Activated CD4-positive, alpha-beta T cell treated with anti-CD3 and anti-CD28 coated beads for 1 hour (primary cell): ENCODE data around the gene SOHLH2.

Experiments used
- DNase-seq: peaks from one replicate; pipeline ENCODE4 v3.0.0-alpha.2; 2020

Gene SOHLH2, protein sequence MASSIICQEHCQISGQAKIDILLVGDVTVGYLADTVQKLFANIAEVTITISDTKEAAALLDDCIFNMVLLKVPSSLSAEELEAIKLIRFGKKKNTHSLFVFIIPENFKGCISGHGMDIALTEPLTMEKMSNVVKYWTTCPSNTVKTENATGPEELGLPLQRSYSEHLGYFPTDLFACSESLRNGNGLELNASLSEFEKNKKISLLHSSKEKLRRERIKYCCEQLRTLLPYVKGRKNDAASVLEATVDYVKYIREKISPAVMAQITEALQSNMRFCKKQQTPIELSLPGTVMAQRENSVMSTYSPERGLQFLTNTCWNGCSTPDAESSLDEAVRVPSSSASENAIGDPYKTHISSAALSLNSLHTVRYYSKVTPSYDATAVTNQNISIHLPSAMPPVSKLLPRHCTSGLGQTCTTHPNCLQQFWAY

DNA sequence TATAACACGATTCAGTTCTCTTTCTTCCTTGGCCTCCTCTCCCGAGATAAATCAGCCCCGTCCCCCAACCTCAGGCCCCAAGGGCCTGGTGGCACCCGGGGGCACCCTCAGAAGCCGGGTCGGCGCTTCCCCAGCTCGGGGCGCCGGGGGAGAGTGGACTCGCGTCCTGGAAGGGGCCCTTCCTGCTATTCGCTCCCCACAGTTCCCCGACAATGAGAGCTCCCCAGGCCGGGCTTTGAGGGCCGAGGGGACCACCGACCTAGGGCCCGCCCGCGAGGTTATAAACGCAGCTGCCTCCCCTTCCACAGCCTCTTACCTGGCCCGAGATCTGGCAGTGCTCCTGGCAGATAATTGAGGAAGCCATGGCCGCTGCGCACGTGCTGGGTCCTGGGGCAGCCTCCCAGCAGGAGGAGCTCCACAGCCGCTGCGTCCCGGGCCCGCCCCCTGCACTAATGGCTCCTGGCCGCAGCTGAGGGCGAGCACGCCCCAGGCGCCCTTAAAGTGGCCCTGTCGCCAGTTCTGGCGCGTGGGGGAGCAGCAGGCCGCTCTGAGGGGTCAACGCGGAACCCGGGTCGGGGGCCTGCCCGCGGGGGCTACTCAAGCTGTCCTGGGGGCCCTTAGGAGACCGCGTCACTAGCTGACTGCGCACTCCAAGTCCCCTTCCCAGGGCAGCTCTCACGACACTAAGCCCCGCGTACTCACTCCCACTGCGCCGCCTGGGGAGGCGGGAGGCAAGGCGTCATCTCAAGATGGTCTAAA lies at the start of gene SOHLH2:
Gene SOHLH2 (minus strand): TSS at position 394 of the 759 bp plus-strand sequence. CDS start 30 bp downstream, at position 364.
- no peak for DNase-seq

DNA sequence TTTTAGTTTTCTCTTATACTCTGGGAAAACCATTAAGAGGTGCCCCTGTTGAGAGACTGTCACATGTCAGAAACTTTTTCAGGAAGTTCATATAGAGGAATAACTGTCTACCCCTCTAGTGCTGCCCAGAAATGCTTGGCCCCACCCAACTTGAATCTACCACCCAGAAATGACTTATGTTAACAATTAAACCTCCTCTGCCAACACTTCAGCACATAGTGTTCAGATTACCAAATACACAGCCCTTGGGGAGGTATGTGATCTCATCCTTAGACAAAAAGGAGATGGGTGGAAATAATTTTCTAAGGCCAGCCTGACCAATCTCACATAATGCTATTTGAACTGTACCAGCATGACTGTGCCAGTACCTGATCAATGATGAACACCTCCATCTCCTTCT lies 47.6 kb upstream of the SOHLH2 start:
- DNase-seq, result no peak

DNA sequence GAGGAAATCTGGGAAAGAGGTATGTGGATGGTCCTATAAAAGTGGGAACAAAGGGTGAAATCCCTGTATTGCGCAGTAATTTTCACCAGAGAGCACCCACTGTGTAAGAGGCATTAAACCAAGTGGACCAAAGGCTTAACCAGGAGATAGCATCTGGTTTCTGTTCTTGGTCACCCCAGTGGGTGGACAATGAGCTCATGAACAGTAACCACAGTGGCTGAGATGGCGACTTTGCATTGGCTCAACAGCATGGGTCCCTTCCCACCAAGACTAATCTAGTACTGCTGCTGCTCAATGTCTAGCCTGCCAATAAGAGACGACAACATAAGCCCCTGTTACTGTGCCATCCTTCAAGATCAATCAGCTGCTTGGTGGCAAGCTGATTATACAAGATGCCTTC lies 46.7 kb upstream of the SOHLH2 start:
- DNase-seq, result no peak

DNA sequence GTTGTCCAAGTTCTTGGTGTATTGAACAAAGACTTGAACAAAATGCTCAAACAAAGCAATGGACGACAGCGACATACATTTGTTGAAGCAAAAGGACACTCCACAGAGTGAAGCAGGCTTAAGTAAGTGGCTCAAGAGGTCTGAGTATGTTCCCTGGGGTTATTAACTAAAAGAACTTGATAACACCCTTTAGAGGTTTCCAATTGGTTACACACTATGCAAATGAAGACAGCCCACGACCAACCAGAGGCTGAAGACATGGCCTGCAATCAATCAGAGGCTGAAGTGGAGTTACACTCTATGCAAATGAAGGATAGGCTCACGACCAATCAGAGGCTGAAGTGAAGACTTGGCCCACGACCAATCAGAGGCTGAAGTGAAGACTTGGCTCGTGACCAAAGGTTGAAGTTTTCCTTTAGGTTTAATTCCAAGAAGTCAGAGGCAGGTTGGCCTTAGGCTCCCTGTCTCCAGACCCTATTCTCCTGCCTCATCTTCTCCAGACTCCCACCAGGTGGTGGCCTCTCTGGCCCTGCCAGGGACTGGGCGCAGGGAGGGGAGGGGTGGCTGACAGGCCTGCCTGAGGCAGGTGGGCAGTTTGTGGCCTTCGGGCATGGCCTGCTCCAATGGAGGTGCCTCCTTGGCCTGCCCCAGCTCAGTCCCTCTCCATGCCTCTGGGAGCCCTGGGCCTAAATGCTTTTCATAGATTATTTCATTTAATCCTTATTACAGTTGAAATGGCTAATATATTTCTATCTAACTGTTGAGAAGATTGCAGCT lies 45.2 kb upstream of the SOHLH2 start:
- DNase-seq, result no peak

DNA sequence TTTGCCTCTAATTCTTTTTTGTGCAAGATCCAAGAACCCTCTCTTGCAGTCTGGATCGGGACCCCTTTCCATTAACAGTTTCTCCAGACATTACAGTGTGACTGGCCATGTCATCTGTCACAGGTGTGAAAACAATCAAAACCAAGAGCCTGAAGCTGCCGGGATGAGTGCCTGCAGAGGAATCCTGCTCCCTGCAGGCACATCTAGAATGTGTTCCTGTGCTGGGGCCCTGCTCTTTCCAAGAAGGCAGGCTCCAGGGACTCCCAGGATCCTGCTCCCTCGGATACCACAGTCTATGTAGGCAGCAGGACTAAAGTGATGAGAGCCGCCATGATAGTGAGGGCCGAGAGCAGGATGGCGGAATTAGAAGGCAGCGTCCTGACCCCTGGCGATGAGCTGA lies 44.5 kb upstream of the SOHLH2 start:
- DNase-seq, result no peak

- DNase-seq, result no peak
Observed at GRCh38 chr13:36251526-36251925, 37.2 kb upstream of the SOHLH2 start.

- DNase-seq, result no peak
Observed at GRCh38 chr13:36251017-36251416, 36.7 kb upstream of the SOHLH2 start.

DNA sequence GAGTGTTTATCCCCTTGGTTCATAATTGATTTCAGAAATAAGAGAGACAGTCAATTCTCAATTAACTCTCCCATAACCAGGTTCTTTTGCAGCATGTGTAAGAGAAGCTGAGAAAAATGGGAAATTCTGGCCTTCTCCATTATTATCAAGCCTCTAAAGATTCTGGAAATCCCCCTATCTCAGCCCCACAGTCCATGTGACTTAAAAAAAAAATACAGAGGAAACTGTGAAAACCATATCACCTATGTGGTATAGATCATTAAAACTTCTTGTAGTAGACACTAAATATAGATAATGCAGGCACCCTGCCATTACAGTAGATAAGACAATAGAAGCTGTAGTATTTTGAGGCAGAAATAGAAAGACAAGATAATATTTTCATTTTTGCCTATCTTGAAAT lies 34.3 kb upstream of the SOHLH2 start:
- no peak for DNase-seq

DNA sequence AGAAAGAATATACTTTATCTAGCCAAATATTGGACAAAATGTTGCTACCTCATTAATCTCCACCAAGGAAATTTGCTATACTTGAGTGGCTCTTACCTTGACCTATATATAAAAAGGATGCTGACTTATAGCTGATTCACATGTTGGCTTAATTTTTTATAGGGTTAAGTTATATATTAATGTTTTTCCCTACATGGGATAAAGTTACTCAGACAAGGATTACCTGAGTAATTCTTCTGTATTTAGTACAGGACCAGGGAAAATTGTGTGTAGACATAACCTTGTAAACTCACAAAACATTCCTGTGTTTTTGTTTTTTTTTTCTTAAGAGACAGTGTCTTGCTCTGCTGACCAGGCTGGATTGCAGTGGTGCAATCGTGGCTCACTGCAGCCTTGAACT lies 30.6 kb upstream of the SOHLH2 start:
- DNase-seq, result no peak

GRCh38 chr13:36244073-36244472 lies 29.7 kb upstream of the SOHLH2 start:
- no peak for DNase-seq

- DNase-seq, result no peak
Observed at GRCh38 chr13:36242761-36243160, 28.4 kb upstream of the SOHLH2 start.

- no peak for DNase-seq
Observed at GRCh38 chr13:36231236-36231635, 16.9 kb upstream of the SOHLH2 start.

DNA sequence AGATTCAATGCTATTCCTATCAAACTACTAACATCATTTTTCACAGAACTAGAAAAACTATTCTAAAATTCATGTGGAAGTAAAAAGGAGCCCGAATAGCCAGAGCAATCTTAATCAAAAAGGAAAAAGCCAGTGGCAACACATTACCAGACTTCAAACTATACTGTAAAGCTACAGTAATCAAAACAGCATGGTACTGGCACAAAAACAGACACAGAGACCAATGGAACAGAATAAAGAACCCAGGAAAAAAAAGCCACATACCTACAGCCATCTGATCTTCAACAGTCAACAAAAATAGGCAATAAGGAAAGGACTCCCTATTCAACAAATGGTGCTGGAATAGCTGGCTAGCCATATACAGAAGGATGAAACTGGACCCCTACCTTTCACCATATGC lies 10.4 kb upstream of the SOHLH2 start:
- DNase-seq, result no peak

DNA sequence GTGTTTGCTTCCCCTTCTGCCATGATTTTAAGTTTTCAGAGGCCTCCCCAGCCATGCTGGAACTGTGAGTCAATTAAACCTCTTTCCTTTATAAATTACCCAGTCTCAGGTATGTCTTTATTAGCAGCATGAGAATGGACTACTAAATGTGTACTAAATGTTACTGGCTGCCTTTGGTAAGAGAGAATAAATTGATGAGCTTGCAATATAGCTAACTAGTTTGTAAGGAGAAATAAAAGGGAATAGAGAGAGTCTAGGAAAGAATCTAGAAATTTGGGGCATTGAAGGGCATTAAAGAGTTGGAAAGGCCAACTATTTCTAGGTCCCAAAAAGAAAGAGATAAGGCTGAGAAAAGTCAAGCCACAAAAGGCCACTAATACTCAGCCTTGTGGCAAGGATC lies 5.5 kb upstream of the SOHLH2 start:
- no peak for DNase-seq

- no peak for DNase-seq
Observed at GRCh38 chr13:36217456-36217855, 3.1 kb upstream of the SOHLH2 start.

GRCh38 chr13:36212789-36213188 lies 1.6 kb downstream of the SOHLH2 start:
- no peak for DNase-seq

DNA sequence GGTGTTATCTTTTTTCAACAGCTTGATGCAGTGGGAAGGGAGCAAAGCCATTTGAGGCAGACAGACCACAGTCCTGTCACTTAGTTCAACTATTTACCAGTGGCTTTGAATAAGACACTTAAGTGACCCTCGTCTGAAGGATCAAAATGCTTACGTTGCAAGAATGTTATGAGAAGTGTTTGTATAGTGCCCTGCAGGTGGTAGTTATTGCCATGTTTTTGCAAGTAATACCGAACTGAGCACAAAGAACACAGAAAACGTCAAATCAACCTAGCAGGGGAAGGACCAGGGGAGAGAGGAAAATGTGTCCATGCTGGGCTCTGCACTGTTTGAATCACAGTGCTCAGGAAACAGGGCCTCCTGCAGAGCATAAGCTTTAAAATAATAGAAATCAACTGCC lies 2.8 kb downstream of the SOHLH2 start:
- DNase-seq, result no peak

DNA sequence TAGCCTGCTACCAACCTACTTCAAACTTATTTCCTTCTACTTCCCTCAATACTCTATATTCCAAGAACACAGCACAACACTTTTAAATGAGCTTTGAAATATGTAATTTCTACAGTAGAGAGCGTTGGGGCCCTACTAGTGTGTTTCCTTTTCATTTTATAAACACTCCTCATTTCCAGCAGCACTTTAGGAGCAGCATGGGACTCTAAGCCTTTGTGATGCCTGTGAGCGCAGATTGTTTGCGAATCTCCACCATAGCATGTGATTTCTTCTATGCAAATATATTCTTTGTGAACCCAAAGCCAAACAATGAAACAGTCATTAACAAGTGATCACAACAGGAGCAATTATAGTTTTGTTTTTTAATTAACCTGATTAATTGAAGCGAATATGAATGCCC lies 3.6 kb downstream of the SOHLH2 start:
- no peak for DNase-seq

DNA sequence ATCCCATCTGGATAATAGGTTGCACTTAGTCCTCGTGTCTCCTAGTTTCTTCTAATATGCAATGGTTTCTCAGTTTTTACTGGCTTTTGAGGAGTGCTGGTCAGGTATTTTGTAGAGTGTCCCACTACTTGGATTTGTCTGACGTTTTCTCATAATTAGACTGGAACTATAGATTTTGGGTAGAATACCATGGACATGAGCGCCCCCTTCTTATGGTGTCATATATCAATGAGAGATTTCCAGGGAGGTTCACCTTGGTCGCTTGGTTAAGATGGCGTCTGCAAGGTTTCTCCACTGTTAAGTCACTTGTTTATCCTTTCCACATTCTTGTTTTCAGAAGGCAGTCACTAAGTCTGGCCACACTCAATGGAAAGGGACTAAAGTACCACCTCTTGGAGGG lies 6.7 kb downstream of the SOHLH2 start:
- no peak for DNase-seq

DNA sequence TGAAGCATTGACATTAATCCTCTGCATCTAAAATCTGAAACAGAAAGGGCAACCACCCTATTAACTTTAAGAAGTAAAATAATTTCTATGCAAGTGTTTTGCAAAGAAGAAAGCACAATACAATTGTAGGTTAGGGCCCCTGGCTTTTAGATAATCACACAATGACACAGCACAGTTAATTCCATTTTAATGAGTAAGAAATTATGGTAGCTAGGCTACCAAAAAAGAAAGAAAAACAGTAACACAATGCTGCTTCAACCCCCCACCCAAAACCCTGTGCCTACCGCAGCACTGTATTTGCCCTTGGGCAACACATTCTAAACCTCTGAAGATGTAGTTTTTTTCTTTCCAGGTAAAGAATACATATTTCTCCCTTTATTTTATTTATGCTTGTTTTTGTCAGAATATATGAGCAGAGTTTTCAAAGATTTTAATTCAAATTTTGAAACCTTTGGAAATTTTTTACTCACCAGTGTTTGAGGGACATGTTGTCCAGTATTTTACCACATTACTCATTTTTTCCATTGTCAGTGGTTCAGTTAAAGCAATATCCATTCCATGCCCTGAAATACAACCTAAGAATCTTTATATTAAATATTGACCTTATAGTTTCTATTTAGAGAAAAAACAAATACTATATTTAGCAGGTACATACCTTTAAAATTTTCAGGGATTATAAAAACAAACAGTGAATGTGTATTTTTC lies 21.1 kb downstream of the SOHLH2 start:
- no peak for DNase-seq

DNA sequence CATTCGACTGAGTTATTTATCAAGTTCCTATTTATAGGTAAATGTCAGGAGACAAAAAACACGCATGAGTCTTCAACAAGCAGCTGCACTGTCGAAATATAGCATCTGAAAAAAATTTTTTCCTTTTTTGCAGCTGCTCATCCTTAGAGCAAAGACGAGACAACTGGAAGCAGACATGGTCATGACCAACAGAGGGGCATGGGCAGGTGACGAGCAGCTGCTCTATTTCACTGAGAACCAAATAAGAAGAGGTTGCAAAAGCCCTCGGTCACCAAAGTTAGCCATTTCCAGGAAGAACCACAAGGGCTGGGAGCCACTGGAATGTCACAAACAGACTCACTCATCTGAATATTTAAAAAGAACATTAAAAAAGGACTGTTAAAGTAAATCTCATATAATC lies 22.2 kb downstream of the SOHLH2 start:
- DNase-seq, result no peak

- no peak for DNase-seq
Observed at GRCh38 chr13:36190771-36191170, 23.6 kb downstream of the SOHLH2 start.

GRCh38 chr13:36188441-36188840 lies 25.9 kb downstream of the SOHLH2 start:
- no peak for DNase-seq
